HEK293 (cell line): ENCODE data around the gene CACNA2D3.

ENCODE experiments used
- KLF10 ChIP-seq: fragments of 450-650 bp; IDR thresholded peaks from 2 replicates; pipeline ENCODE4 v1.5.1; 2018; ENCODE audit warnings: missing biosample characterization, mild to moderate bottlenecking, missing genetic modification characterization
- SP2 ChIP-seq: fragments of 450-650 bp; formaldehyde crosslinking; IDR thresholded peaks from 2 replicates; pipeline ENCODE4 v1.5.1; 2016; ENCODE audit warnings: missing biosample characterization, missing genetic modification characterization
- ZNF23 ChIP-seq: fragments of 450-650 bp; formaldehyde crosslinking; IDR thresholded peaks from 2 replicates; pipeline ENCODE4 v1.5.1; 2016; ENCODE audit warnings: missing biosample characterization, missing genetic modification characterization, borderline replicate concordance
- ZNF600 ChIP-seq: fragments of 450-650 bp; formaldehyde crosslinking; IDR thresholded peaks from 2 replicates; pipeline ENCODE4 v1.5.1; 2016; ENCODE audit warnings: missing biosample characterization, missing genetic modification characterization
- ZNF664 ChIP-seq: fragments of 450-650 bp; formaldehyde crosslinking; IDR thresholded peaks from 2 replicates; pipeline ENCODE4 v1.5.1; 2016; ENCODE audit warnings: missing biosample characterization, missing genetic modification characterization
- TF ChIP-seq, protein P1 (sequence below): fragments of 450-650 bp; formaldehyde crosslinking; IDR thresholded peaks from 2 replicates; pipeline ENCODE4 v1.5.1; 2016; ENCODE audit warnings: missing biosample characterization, missing genetic modification characterization
- TF ChIP-seq, protein P2 (sequence below): fragments of 450-650 bp; formaldehyde crosslinking; IDR thresholded peaks from 2 replicates; pipeline ENCODE4 v1.5.1; 2016; ENCODE audit warnings: missing biosample characterization, missing genetic modification characterization
- TF ChIP-seq, protein P3 (sequence below): fragments of 450-650 bp; formaldehyde crosslinking; IDR thresholded peaks from 2 replicates; pipeline ENCODE4 v1.5.1; 2016; ENCODE audit warnings: missing biosample characterization, missing genetic modification characterization, low read depth
- TF ChIP-seq, protein P4 (sequence below): fragments of 450-650 bp; formaldehyde crosslinking; IDR thresholded peaks from 2 replicates; pipeline ENCODE4 v1.5.1; 2016; ENCODE audit warnings: missing biosample characterization, missing genetic modification characterization

DNA sequence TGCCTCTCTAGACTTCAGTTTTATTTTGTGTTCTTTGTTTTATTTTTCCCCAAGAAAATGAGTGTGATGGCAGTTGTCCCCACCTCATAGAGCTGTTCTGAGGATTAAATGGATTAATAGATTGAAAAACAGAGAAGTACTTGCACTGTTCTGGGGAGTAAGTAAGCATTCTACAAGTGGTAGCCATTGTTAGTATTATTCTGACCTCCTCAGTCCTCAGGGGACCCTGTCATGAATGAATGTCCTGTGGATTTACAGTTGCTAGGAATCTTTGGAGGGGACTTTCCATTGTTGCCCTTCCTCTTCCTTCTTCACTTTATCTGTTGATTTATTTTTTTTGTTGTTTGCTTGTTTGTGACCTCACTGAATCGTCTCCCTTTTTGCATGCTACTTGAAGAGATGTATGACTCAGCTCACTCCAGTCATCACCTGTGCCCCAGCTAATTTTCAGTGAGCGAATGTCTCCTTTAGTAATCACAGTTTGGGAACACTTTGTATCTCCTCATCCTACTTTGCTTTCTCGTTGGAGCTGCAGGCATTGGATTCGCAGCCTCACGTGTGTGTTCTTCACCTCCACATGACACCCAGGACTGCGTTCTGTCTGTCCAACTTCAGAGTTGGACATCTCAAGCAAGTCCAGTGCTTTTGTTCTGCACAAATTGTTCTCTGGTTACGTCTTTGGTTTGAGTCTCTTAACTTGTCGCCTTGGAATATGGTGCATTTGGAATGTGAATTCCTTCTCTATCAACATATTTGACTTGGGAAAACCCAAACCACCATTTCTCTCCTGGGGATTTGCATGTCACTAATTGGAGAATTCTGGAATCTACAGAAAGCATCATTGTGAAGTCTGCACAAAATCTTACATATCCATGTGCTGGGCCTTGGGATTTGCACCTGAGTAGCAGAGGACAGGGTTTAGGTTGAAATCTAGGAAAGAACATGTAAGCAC, 751.0 kb downstream of the CACNA2D3 start:
- TF ChIP-seq ZNF664 (tag by site-specific recombination) (no peak), KLF10 (tag by site-specific recombination) (no peak), SP2 (tag by site-specific recombination) (no peak), ZNF23 (tag by site-specific recombination) (no peak), ZNF600 (tag by site-specific recombination) (no peak)
- TF ChIP-seq, protein P1, sequence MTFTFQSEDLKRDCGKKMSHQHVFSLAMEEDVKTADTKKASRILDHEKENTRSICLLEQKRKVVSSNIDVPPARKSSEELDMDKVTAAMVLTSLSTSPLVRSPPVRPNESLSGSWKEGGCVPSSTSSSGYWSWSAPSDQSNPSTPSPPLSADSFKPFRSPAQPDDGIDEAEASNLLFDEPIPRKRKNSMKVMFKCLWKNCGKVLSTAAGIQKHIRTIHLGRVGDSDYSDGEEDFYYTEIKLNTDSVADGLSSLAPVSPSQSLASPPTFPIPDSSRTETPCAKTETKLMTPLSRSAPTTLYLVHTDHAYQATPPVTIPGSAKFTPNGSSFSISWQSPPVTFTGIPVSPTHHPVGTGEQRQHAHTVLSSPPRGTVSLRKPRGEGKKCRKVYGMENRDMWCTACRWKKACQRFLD (tag by site-specific recombination), result no peak
- TF ChIP-seq, protein P2, sequence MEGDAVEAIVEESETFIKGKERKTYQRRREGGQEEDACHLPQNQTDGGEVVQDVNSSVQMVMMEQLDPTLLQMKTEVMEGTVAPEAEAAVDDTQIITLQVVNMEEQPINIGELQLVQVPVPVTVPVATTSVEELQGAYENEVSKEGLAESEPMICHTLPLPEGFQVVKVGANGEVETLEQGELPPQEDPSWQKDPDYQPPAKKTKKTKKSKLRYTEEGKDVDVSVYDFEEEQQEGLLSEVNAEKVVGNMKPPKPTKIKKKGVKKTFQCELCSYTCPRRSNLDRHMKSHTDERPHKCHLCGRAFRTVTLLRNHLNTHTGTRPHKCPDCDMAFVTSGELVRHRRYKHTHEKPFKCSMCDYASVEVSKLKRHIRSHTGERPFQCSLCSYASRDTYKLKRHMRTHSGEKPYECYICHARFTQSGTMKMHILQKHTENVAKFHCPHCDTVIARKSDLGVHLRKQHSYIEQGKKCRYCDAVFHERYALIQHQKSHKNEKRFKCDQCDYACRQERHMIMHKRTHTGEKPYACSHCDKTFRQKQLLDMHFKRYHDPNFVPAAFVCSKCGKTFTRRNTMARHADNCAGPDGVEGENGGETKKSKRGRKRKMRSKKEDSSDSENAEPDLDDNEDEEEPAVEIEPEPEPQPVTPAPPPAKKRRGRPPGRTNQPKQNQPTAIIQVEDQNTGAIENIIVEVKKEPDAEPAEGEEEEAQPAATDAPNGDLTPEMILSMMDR (tag by site-specific recombination), result no peak
- TF ChIP-seq, protein P3, sequence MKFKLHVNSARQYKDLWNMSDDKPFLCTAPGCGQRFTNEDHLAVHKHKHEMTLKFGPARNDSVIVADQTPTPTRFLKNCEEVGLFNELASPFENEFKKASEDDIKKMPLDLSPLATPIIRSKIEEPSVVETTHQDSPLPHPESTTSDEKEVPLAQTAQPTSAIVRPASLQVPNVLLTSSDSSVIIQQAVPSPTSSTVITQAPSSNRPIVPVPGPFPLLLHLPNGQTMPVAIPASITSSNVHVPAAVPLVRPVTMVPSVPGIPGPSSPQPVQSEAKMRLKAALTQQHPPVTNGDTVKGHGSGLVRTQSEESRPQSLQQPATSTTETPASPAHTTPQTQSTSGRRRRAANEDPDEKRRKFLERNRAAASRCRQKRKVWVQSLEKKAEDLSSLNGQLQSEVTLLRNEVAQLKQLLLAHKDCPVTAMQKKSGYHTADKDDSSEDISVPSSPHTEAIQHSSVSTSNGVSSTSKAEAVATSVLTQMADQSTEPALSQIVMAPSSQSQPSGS, result no peak
- TF ChIP-seq, protein P4, sequence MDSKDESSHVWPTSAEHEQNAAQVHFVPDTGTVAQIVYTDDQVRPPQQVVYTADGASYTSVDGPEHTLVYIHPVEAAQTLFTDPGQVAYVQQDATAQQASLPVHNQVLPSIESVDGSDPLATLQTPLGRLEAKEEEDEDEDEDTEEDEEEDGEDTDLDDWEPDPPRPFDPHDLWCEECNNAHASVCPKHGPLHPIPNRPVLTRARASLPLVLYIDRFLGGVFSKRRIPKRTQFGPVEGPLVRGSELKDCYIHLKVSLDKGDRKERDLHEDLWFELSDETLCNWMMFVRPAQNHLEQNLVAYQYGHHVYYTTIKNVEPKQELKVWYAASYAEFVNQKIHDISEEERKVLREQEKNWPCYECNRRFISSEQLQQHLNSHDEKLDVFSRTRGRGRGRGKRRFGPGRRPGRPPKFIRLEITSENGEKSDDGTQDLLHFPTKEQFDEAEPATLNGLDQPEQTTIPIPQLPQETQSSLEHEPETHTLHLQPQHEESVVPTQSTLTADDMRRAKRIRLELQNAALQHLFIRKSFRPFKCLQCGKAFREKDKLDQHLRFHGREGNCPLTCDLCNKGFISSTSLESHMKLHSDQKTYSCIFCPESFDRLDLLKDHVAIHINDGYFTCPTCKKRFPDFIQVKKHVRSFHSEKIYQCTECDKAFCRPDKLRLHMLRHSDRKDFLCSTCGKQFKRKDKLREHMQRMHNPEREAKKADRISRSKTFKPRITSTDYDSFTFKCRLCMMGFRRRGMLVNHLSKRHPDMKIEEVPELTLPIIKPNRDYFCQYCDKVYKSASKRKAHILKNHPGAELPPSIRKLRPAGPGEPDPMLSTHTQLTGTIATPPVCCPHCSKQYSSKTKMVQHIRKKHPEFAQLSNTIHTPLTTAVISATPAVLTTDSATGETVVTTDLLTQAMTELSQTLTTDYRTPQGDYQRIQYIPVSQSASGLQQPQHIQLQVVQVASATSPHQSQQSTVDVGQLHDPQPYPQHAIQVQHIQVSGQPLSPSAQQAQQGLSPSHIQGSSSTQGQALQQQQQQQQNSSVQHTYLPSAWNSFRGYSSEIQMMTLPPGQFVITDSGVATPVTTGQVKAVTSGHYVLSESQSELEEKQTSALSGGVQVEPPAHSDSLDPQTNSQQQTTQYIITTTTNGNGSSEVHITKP, result no peak
